SK-N-SH (cell line): ENCODE results near the gene PITPNM1. TPM values are rescaled to one million over a fixed set of nuclear protein-coding genes. Genes with fewer than 3 reads are reported as not detected.

Experiments
- CTCF ChIA-PET: fragments of 300-600, 350-600 bp; formaldehyde crosslinking; extraction: SDS; loops from one replicate; lab custom pipeline; 2021; lab: Yijun Ruan, JAX
- POLR2A ChIA-PET: fragments of 350-600 bp; sonication (Branson Sonifier 250); formaldehyde crosslinking; extraction: SDS; loops from one replicate; lab custom pipeline; 2020; ENCODE audit warnings: antibody characterized with exemption, inconsistent platforms; lab: Yijun Ruan, JAX
- DNase-seq: peaks from one replicate; pipeline ENCODE4 v3.0.0; 2012
- H2AFZ ChIP-seq: fragments of 200-600 bp; sonication (generic); 2 replicates; pipeline ENCODE4 v1.8.1; 2016; ENCODE audit warnings: antibody characterized with exemption, mild to moderate bottlenecking, low read depth
- H3F3A ChIP-seq: fragments of 200-600 bp; sonication (generic); replicated peaks from 2 replicates; pipeline ENCODE3; 2016; ENCODE audit warnings: antibody characterized with exemption, mild to moderate bottlenecking; ENCODE audit not compliant: insufficient read depth
- H3K27ac ChIP-seq, 2 experiments: fragments of 200-500 bp in 1 of 2; fragments of 200-600 bp in 1 of 2; sonication (Bioruptor generic) in 1 of 2; sonication (generic), shearing (Covaris generic) in 1 of 2; 2 replicates each; pipeline versions ENCODE4 v1.5.1 to v1.6.1; 2014 to 2016; ENCODE audit warnings: low read depth in 2 of 2, inconsistent platforms in 1 of 2, low read length in 1 of 2, mild to moderate bottlenecking in 1 of 2, mixed read lengths in 1 of 2
- H3K27me3 ChIP-seq: fragments of 200-600 bp; sonication (generic), shearing (Covaris generic); 2 replicates; pipeline ENCODE4 v1.6.1; 2016; ENCODE audit warnings: mixed run types; ENCODE audit not compliant: insufficient read depth
- H3K36me3 ChIP-seq, 2 experiments: fragments of 200-500 bp in 1 of 2; fragments of 200-600 bp in 1 of 2; sonication (Bioruptor generic) in 1 of 2; sonication (generic) in 1 of 2; replicated peaks in 1 of 2; 2 replicates each; pipeline versions ENCODE3 to v1.5.1; 2014 to 2016; ENCODE audit warnings: low read length in 1 of 2, mild to moderate bottlenecking in 1 of 2; ENCODE audit not compliant: insufficient read depth in 2 of 2, control insufficient read depth in 1 of 2
- H3K4me1 ChIP-seq, 2 experiments: fragments of 200-500 bp in 1 of 2; fragments of 200-600 bp in 1 of 2; sonication (Bioruptor generic) in 1 of 2; sonication (generic), shearing (Covaris generic) in 1 of 2; 2 replicates each; pipeline versions ENCODE4 v1.5.1 to v1.6.1; 2014 to 2016; ENCODE audit warnings: low read depth in 1 of 2, low read length in 1 of 2, mixed run types in 1 of 2; ENCODE audit not compliant: insufficient read depth in 2 of 2, control insufficient read depth in 1 of 2
- H3K4me2 ChIP-seq: fragments of 200-600 bp; sonication (generic), shearing (Covaris generic); 2 replicates; pipeline ENCODE4 v1.6.1; 2017; ENCODE audit warnings: mixed run types
- H3K4me3 ChIP-seq, 2 experiments: fragments of 200-500 bp in 1 of 2; fragments of 200-600 bp in 1 of 2; sonication (Bioruptor generic) in 1 of 2; sonication (generic), shearing (Covaris generic) in 1 of 2; 2 replicates each; pipeline versions ENCODE4 v1.5.1 to v1.8.1; 2014 to 2016; ENCODE audit warnings: low read depth in 2 of 2, inconsistent platforms in 1 of 2, low read length in 1 of 2, mild to moderate bottlenecking in 1 of 2, mixed read lengths in 1 of 2, moderate library complexity in 1 of 2
- H3K79me2 ChIP-seq: fragments of 200-600 bp; sonication (generic); 2 replicates; pipeline ENCODE4 v1.8.1; 2017; ENCODE audit warnings: mild to moderate bottlenecking; ENCODE audit not compliant: insufficient read depth
- H3K9ac ChIP-seq: fragments of 200-600 bp; sonication (generic); 2 replicates; pipeline ENCODE4 v1.6.1; 2017; ENCODE audit warnings: mixed run types
- H3K9me2 ChIP-seq: fragments of 200-600 bp; sonication (generic); 2 replicates; pipeline ENCODE4 v1.6.1; 2017; ENCODE audit warnings: mixed run types
- H3K9me3 ChIP-seq: fragments of 200-600 bp; sonication (generic); 2 replicates; pipeline ENCODE4 v1.6.1; 2017; ENCODE audit warnings: mixed run types, mild to moderate bottlenecking, moderate library complexity
- H4K20me1 ChIP-seq: fragments of 200-600 bp; sonication (generic); 2 replicates; pipeline ENCODE4 v1.6.1; 2017; ENCODE audit warnings: mild to moderate bottlenecking, mixed run types; ENCODE audit not compliant: insufficient read depth
- ELF1 ChIP-seq: IDR thresholded peaks from 2 replicates; pipeline ENCODE4 v1.4.0; 2012
- EZH2phosphoT487 ChIP-seq: fragments of 200-600 bp; sonication (generic); IDR thresholded peaks from 2 replicates; pipeline ENCODE4 v1.6.1; 2017; ENCODE audit warnings: low read depth, mixed run types, mild to moderate bottlenecking, antibody characterized with exemption, moderate library complexity, borderline replicate concordance
- FOSL2 ChIP-seq: IDR thresholded peaks from 2 replicates; pipeline ENCODE4 v1.4.0; 2012; ENCODE audit warnings: low read depth, mild to moderate bottlenecking, moderate library complexity, borderline replicate concordance
- FOXJ3 ChIP-seq: sonication (generic); formaldehyde crosslinking; IDR thresholded peaks from 2 replicates; pipeline ENCODE4 v1.5.1; 2020; ENCODE audit warnings: mild to moderate bottlenecking, missing genetic modification reagents
- FOXM1 ChIP-seq: IDR thresholded peaks from 2 replicates; pipeline ENCODE4 v1.4.0; 2012; ENCODE audit warnings: low read depth, mild to moderate bottlenecking
- GABPA ChIP-seq: IDR thresholded peaks from 2 replicates; pipeline ENCODE4 v1.4.0; 2012; ENCODE audit warnings: low read depth, mild to moderate bottlenecking
- MXI1 ChIP-seq: IDR thresholded peaks from 2 replicates; pipeline ENCODE4 v1.6.1; 2012; ENCODE audit warnings: mild to moderate bottlenecking, low read depth, low read length, improper control_type of control experiment
- NFIC ChIP-seq: IDR thresholded peaks from 2 replicates; pipeline ENCODE4 v1.4.0; 2012; ENCODE audit warnings: borderline replicate concordance
- NRF1 ChIP-seq: IDR thresholded peaks from 2 replicates; pipeline ENCODE4 v1.6.1; 2012; ENCODE audit warnings: low read depth, mild to moderate bottlenecking, low read length
- RAD21 ChIP-seq: IDR thresholded peaks from 2 replicates; pipeline ENCODE4 v1.6.1; 2012; ENCODE audit warnings: mild to moderate bottlenecking, low read length
- RXRA ChIP-seq: IDR thresholded peaks from 2 replicates; pipeline ENCODE4 v1.4.0; 2012; ENCODE audit warnings: low read depth, mild to moderate bottlenecking, borderline replicate concordance
- SMC3 ChIP-seq: IDR thresholded peaks from 2 replicates; pipeline ENCODE4 v1.6.1; 2012; ENCODE audit warnings: low read depth, low read length, improper control_type of control experiment
- TAF1 ChIP-seq: IDR thresholded peaks from 2 replicates; pipeline ENCODE4 v1.6.1; 2012; ENCODE audit warnings: low read depth, mild to moderate bottlenecking, low read length, moderate library complexity, borderline replicate concordance
- YY1 ChIP-seq: IDR thresholded peaks from 2 replicates; pipeline ENCODE4 v1.4.0; 2012; ENCODE audit warnings: low read depth, mild to moderate bottlenecking
- WGBS: methylation state at CpG from one replicate; pipeline ENCODE4 v1.1.6; 2017; ENCODE audit warnings: low lambda C conversion rate; 5-methylcytosine and 5-hydroxymethylcytosine counted together
- polyA plus RNA-seq, 3 experiments: library from polyadenylated mRNA; depleted of rRNA; stranded (reverse); fragments of >200 nt; gene quantifications; 2 replicates each; pipeline ENCODE4 v1.2.3, GENCODE V29; 2012
- TF ChIP-seq, protein P1 (sequence below): IDR thresholded peaks from 2 replicates; pipeline ENCODE4 v1.6.1; 2012; ENCODE audit warnings: mild to moderate bottlenecking, low read depth, low read length, moderate library complexity
- TF ChIP-seq, protein P2 (sequence below): fragments of 200-600 bp; sonication (generic); IDR thresholded peaks from 2 replicates; pipeline ENCODE4 v1.6.1; 2017; ENCODE audit warnings: antibody characterized with exemption, mild to moderate bottlenecking, moderate library complexity
- TF ChIP-seq, protein P3 (sequence below): IDR thresholded peaks from 2 replicates; pipeline ENCODE4 v1.4.0; 2012; ENCODE audit warnings: low read depth, borderline replicate concordance
- TF ChIP-seq, protein P4 (sequence below): IDR thresholded peaks from 2 replicates; pipeline ENCODE4 v1.4.0; 2012; ENCODE audit warnings: low read depth

PITPNM1 gene
- polyA plus RNA-seq, 1 of the 3 experiments (the other 2 are of a cell fraction): 24.2 TPM

DNA sequence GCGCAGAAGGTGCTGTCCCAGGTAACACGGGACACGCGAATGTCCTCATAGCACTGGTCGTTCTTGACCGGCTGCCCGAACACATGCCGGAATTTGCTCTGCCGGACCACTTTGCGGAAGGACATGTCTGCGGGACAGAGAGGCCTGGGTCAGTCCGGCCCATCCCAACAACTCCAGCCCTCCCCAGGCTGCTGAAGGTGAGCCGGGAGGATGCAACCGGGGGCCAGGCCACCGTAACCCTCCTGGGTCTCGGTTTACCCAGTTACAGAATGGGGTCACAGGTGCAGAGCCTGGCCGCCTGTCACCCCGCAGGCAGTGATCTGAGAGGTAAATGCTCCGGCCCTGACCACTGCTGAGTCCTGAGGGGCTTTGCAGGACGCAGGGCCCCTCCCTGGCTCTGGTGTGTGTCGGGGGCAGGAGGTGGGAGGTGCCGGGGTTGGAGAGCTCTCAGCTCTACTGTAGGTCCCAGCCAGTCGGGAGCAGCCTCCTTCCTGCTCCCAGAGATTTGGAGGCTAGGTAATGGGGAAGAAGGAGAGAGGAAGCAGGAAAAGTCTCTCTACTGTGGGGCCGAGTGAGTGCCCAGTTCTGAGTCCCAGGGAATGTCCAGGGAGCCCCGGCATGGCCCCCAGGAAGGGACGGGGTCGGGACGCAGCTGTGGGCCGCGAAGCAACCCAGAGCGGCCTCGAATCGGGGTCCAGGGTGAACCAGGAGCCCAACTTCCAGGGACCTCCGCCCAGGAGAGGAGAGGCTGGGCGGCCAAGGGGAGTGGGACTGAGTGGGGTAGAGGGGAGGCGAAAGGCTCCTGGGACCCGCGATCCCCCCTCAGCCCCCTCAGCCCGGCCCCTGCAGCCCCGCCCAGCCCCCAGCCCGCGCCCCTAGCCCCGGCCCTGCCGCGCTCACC, 62.4 kb downstream of the PITPNM1 start:
- 18% methylated on average over 17 of the region's 45 CpGs for WGBS
- CTCF ChIA-PET: no interaction called here

More for the DNA sequence above, 62.4 kb downstream of the PITPNM1 start:
- H2AFZ ChIP-seq: no peak overlapping the region
- H3K9me2 ChIP-seq: no peaks in the 10 kb centered on the region
- no peak for DNase-seq
- no peaks in the 10 kb centered on the region for H3F3A ChIP-seq
- no peaks in the 10 kb centered on the region for H3K27me3 ChIP-seq
- H3K4me2 ChIP-seq: peak overlapping the region; percentile 95
- H3K27ac ChIP-seq: peak overlapping the region; percentile 44 to 51
- TF ChIP-seq FOXJ3 (CRISPR knock-in tag): no peak
- no peak for TF ChIP-seq NFIC
- no peak for TF ChIP-seq FOXM1
- TF ChIP-seq, protein P1, sequence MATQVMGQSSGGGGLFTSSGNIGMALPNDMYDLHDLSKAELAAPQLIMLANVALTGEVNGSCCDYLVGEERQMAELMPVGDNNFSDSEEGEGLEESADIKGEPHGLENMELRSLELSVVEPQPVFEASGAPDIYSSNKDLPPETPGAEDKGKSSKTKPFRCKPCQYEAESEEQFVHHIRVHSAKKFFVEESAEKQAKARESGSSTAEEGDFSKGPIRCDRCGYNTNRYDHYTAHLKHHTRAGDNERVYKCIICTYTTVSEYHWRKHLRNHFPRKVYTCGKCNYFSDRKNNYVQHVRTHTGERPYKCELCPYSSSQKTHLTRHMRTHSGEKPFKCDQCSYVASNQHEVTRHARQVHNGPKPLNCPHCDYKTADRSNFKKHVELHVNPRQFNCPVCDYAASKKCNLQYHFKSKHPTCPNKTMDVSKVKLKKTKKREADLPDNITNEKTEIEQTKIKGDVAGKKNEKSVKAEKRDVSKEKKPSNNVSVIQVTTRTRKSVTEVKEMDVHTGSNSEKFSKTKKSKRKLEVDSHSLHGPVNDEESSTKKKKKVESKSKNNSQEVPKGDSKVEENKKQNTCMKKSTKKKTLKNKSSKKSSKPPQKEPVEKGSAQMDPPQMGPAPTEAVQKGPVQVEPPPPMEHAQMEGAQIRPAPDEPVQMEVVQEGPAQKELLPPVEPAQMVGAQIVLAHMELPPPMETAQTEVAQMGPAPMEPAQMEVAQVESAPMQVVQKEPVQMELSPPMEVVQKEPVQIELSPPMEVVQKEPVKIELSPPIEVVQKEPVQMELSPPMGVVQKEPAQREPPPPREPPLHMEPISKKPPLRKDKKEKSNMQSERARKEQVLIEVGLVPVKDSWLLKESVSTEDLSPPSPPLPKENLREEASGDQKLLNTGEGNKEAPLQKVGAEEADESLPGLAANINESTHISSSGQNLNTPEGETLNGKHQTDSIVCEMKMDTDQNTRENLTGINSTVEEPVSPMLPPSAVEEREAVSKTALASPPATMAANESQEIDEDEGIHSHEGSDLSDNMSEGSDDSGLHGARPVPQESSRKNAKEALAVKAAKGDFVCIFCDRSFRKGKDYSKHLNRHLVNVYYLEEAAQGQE: no peak
- no peak for TF ChIP-seq YY1
- TF ChIP-seq MXI1: no peak
- TF ChIP-seq NRF1: no peak
- no peak for TF ChIP-seq RXRA
- TF ChIP-seq FOSL2: no peak
- no peak for TF ChIP-seq EZH2phosphoT487
- TF ChIP-seq ELF1: no peak
- TF ChIP-seq SMC3: no peak
- TF ChIP-seq, protein P2, sequence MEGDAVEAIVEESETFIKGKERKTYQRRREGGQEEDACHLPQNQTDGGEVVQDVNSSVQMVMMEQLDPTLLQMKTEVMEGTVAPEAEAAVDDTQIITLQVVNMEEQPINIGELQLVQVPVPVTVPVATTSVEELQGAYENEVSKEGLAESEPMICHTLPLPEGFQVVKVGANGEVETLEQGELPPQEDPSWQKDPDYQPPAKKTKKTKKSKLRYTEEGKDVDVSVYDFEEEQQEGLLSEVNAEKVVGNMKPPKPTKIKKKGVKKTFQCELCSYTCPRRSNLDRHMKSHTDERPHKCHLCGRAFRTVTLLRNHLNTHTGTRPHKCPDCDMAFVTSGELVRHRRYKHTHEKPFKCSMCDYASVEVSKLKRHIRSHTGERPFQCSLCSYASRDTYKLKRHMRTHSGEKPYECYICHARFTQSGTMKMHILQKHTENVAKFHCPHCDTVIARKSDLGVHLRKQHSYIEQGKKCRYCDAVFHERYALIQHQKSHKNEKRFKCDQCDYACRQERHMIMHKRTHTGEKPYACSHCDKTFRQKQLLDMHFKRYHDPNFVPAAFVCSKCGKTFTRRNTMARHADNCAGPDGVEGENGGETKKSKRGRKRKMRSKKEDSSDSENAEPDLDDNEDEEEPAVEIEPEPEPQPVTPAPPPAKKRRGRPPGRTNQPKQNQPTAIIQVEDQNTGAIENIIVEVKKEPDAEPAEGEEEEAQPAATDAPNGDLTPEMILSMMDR: no peak
- no peak for TF ChIP-seq TAF1
- no peak for TF ChIP-seq RAD21
- TF ChIP-seq, protein P3, sequence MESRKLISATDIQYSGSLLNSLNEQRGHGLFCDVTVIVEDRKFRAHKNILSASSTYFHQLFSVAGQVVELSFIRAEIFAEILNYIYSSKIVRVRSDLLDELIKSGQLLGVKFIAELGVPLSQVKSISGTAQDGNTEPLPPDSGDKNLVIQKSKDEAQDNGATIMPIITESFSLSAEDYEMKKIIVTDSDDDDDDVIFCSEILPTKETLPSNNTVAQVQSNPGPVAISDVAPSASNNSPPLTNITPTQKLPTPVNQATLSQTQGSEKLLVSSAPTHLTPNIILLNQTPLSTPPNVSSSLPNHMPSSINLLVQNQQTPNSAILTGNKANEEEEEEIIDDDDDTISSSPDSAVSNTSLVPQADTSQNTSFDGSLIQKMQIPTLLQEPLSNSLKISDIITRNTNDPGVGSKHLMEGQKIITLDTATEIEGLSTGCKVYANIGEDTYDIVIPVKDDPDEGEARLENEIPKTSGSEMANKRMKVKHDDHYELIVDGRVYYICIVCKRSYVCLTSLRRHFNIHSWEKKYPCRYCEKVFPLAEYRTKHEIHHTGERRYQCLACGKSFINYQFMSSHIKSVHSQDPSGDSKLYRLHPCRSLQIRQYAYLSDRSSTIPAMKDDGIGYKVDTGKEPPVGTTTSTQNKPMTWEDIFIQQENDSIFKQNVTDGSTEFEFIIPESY: no peak
- TF ChIP-seq GABPA: no peak
- TF ChIP-seq, protein P4, sequence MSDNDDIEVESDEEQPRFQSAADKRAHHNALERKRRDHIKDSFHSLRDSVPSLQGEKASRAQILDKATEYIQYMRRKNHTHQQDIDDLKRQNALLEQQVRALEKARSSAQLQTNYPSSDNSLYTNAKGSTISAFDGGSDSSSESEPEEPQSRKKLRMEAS: no peak
- H3K79me2 ChIP-seq: peaks cover 12% of the 10 kb centered on the region; the same call in 1 of the 2 replicates
- H3K9me3 ChIP-seq: no peaks in the 10 kb centered on the region
- peak overlapping the region; percentile 80 for H3K9ac ChIP-seq
- H4K20me1 ChIP-seq: no peaks in the 10 kb centered on the region
- peak overlapping the region; percentile 80 to 83 for H3K4me3 ChIP-seq
- peaks cover 0 to 25% of the 10 kb centered on the region in 2 experiments for H3K36me3 ChIP-seq
- POLR2A ChIA-PET: no interaction called here
- peaks cover 4 to 11% of the 10 kb centered on the region in 2 experiments; a peak in 3 of 4 replicates for H3K4me1 ChIP-seq
